Measurements from ENCODE around the gene SHB.

Gene SHB

GRCh38 chr9:38022995-38023394 lies 46.0 kb downstream of the SHB start:
- TF ChIP-seq CTCF (IDR thresholded peaks at IDR 0.05; ENCODE audit: low read length) = no peak
- no peak for TF ChIP-seq EZH2 (IDR thresholded peaks at IDR 0.05; ENCODE audit: borderline replicate concordance, low read length)
- H3K36me3 ChIP-seq (ENCODE audit: insufficient read depth, low read length) = no peaks in the 10 kb centered on the region
- no peak overlapping the region for H3K27ac ChIP-seq (ENCODE audit: low read depth, low read length, poor library complexity, severe bottlenecking)
- H3K79me2 ChIP-seq (ENCODE audit: insufficient read depth, low read length) = no peaks in the 10 kb centered on the region
- H3K4me2 ChIP-seq (ENCODE audit: low read length) = no peak overlapping the region
- no peaks in the 10 kb centered on the region for H3K27me3 ChIP-seq (ENCODE audit: insufficient read depth, low read length)
- H3K4me1 ChIP-seq (ENCODE audit: insufficient read depth, low read length, severe bottlenecking) = no peaks in the 10 kb centered on the region
- no peaks in the 10 kb centered on the region for H3K9me2 ChIP-seq (ENCODE audit: low read depth, low read length)
- H2AFZ ChIP-seq (ENCODE audit: low read length) = no peak overlapping the region
- H3K4me3 ChIP-seq (ENCODE audit: low read depth, low read length, poor library complexity, severe bottlenecking) = no peak overlapping the region
- H4K20me1 ChIP-seq (ENCODE audit: insufficient read depth, low read length) = no peaks in the 10 kb centered on the region
- H3K9me3 ChIP-seq (ENCODE audit: low read length) = no peaks in the 10 kb centered on the region
- no peak overlapping the region for H3K9ac ChIP-seq (ENCODE audit: low read length)
- no peaks in the 10 kb centered on the region for H3F3A ChIP-seq (ENCODE audit: insufficient read depth, low read length)

GRCh38 chr9:38022203-38022895 lies 46.7 kb downstream of the SHB start:
- Histone ChIP-seq H3K4me1 (ENCODE audit: insufficient read depth, low read length, severe bottlenecking) (no peaks in the 10 kb centered on the region), H3K4me2 (ENCODE audit: low read length) (no peak overlapping the region), H3K9me2 (ENCODE audit: low read depth, low read length) (no peaks in the 10 kb centered on the region), H3K27ac (ENCODE audit: low read depth, low read length, poor library complexity, severe bottlenecking) (no peak overlapping the region), H4K20me1 (ENCODE audit: insufficient read depth, low read length) (no peaks in the 10 kb centered on the region), H3K9me3 (ENCODE audit: low read length) (no peaks in the 10 kb centered on the region), H3K4me3 (ENCODE audit: low read depth, low read length, poor library complexity, severe bottlenecking) (no peak overlapping the region), H2AFZ (ENCODE audit: low read length) (no peak overlapping the region), H3K9ac (ENCODE audit: low read length) (no peak overlapping the region), H3F3A (ENCODE audit: insufficient read depth, low read length) (no peaks in the 10 kb centered on the region), H3K36me3 (ENCODE audit: insufficient read depth, low read length) (no peaks in the 10 kb centered on the region), H3K79me2 (ENCODE audit: insufficient read depth, low read length) (no peaks in the 10 kb centered on the region), H3K27me3 (ENCODE audit: insufficient read depth, low read length) (no peaks in the 10 kb centered on the region)
- TF ChIP-seq EZH2 (IDR thresholded peaks at IDR 0.05; ENCODE audit: borderline replicate concordance, low read length) = no peak
- no peak for TF ChIP-seq CTCF (IDR thresholded peaks at IDR 0.05; ENCODE audit: low read length)

- no peaks in the 10 kb centered on the region for H3K79me2 ChIP-seq (ENCODE audit: insufficient read depth, low read length)
- no peaks in the 10 kb centered on the region for H3K9me3 ChIP-seq (ENCODE audit: low read length)
- H3K27ac ChIP-seq (ENCODE audit: low read depth, low read length, poor library complexity, severe bottlenecking) = no peak overlapping the region
- no peaks in the 10 kb centered on the region for H3K36me3 ChIP-seq (ENCODE audit: insufficient read depth, low read length)
- H2AFZ ChIP-seq (ENCODE audit: low read length) = no peak overlapping the region
- H3K4me1 ChIP-seq (ENCODE audit: insufficient read depth, low read length, severe bottlenecking) = no peaks in the 10 kb centered on the region
- no peak overlapping the region for H3K4me3 ChIP-seq (ENCODE audit: low read depth, low read length, poor library complexity, severe bottlenecking)
- H3K4me2 ChIP-seq (ENCODE audit: low read length) = no peak overlapping the region
- TF ChIP-seq CTCF (IDR thresholded peaks at IDR 0.05; ENCODE audit: low read length) (no peak), EZH2 (IDR thresholded peaks at IDR 0.05; ENCODE audit: borderline replicate concordance, low read length) (no peak)
- H3K27me3 ChIP-seq (ENCODE audit: insufficient read depth, low read length) = no peaks in the 10 kb centered on the region
- no peaks in the 10 kb centered on the region for H3K9me2 ChIP-seq (ENCODE audit: low read depth, low read length)
- H4K20me1 ChIP-seq (ENCODE audit: insufficient read depth, low read length) = no peaks in the 10 kb centered on the region
- H3F3A ChIP-seq (ENCODE audit: insufficient read depth, low read length) = no peaks in the 10 kb centered on the region
- H3K9ac ChIP-seq (ENCODE audit: low read length) = no peak overlapping the region
These were observed 48.6 kb downstream of the SHB start for GRCh38 chr9:38020151-38021076.

Measured in OCI-LY1 (cell line).